DND-41 (cell line): Measurements from ENCODE around the gene TRAPPC14.
A peak's percentile ranks its signal among the peaks of the same experiment; 100 is the strongest.
"Not testable (repeated sequence)": the region's sequence is repeated elsewhere in the genome, so short reads cannot be mapped to it uniquely, and the experiment has no call there.

Experiments
- ATAC-seq: fragments of 200-7000 bp; cut with Tn5 transposase; 3 replicates; pipeline ENCODE4 v1.9.1; 2021; ENCODE audit warnings: low read depth; ENCODE audit not compliant: insufficient read depth
- DNase-seq: peaks from one replicate; pipeline ENCODE4 v3.0.0-alpha.2; 2020
- H2AFZ ChIP-seq: 2 replicates; pipeline ENCODE4 v1.6.0; 2012; ENCODE audit warnings: low read depth, low read length
- H3K27ac ChIP-seq: 2 replicates; pipeline ENCODE4 v1.5.1; 2012; ENCODE audit warnings: low read length, inconsistent platforms
- H3K27me3 ChIP-seq: fragments of 200-600 bp; sonication (generic); 2 replicates; pipeline ENCODE4 v1.6.0; 2012; ENCODE audit warnings: low read length, mild to moderate bottlenecking, inconsistent platforms; ENCODE audit not compliant: insufficient read depth, poor library complexity
- H3K36me3 ChIP-seq: 2 replicates; pipeline ENCODE4 v1.5.1; 2012; ENCODE audit warnings: low read length, inconsistent platforms; ENCODE audit not compliant: insufficient read depth
- H3K4me1 ChIP-seq: 2 replicates; pipeline ENCODE4 v1.5.1; 2012; ENCODE audit warnings: mild to moderate bottlenecking, low read length; ENCODE audit not compliant: insufficient read depth
- H3K4me2 ChIP-seq: 2 replicates; pipeline ENCODE4 v1.6.0; 2012; ENCODE audit warnings: mild to moderate bottlenecking, moderate library complexity, low read length, inconsistent platforms; ENCODE audit not compliant: insufficient read depth
- H3K4me3 ChIP-seq, 2 experiments: fragments of 200-600 bp in 1 of 2; shearing (Covaris generic) in 1 of 2; 2 replicates each; pipeline ENCODE4 v1.5.1; 2012 to 2016; ENCODE audit warnings: inconsistent platforms in 2 of 2, low read length in 2 of 2, mild to moderate bottlenecking in 2 of 2, low read depth in 1 of 2, moderate library complexity in 1 of 2
- H3K79me2 ChIP-seq: 2 replicates; pipeline ENCODE4 v1.6.0; 2012; ENCODE audit warnings: low read length, inconsistent platforms; ENCODE audit not compliant: insufficient read depth
- H3K9ac ChIP-seq: 2 replicates; pipeline ENCODE4 v1.6.0; 2012; ENCODE audit warnings: low read depth, mild to moderate bottlenecking, inconsistent platforms, low read length, moderate library complexity
- H3K9me3 ChIP-seq: 2 replicates; pipeline ENCODE4 v1.5.1; 2012; ENCODE audit warnings: low read length, moderate library complexity, mild to moderate bottlenecking, inconsistent platforms; ENCODE audit not compliant: insufficient read depth, severe bottlenecking
- H4K20me1 ChIP-seq: 2 replicates; pipeline ENCODE4 v1.6.0; 2012; ENCODE audit warnings: low read length; ENCODE audit not compliant: insufficient read depth
- EZH2 ChIP-seq: IDR thresholded peaks from 3 replicates; pipeline ENCODE4 v1.6.1; 2012; ENCODE audit warnings: borderline replicate concordance, low read depth, mild to moderate bottlenecking, moderate library complexity, low read length, inconsistent platforms; ENCODE audit not compliant: severe bottlenecking
- TF ChIP-seq, protein P1 (sequence below): IDR thresholded peaks from 2 replicates; pipeline ENCODE4 v1.5.1; 2012; ENCODE audit warnings: borderline replicate concordance, low read length, moderate library complexity, mild to moderate bottlenecking; ENCODE audit not compliant: poor library complexity, severe bottlenecking; ENCODE audit errors: extremely low read depth

TRAPPC14 gene

GRCh38 chr7:100182616-100183015 is 24.1 kb upstream of the TRAPPC14 start:
- H3K4me3 ChIP-seq, H3K9ac ChIP-seq, H2AFZ ChIP-seq, H3K4me2 ChIP-seq, H3K79me2 ChIP-seq, H3K36me3 ChIP-seq, H3K9me3 ChIP-seq, DNase-seq, H4K20me1 ChIP-seq, H3K27ac ChIP-seq, H3K27me3 ChIP-seq, ATAC-seq: not testable (repeated sequence)
- peaks cover 28% of the 10 kb centered on the region for H3K4me1 ChIP-seq

DNA sequence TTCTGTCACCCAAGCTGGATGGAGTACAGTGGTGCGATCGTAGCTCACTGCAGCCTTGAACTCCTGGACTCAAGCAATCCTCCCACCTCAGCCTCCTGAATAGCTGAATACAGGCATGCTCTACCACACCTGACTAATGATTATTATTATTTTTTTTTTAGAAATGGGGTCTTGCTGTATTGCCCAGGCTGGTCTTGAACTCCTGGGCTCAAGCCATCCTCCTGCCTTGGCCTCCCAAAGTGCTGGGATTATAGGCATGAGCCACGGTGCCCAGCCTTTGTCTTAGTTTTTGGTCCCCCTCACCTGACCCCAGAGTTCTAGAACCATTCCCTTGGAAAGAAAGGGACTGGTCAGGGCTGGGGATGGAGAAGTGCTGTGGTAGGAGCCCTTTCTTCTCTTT is 21.6 kb upstream of the TRAPPC14 start:
- not testable (repeated sequence) for H3K9me3 ChIP-seq, H3K27me3 ChIP-seq, DNase-seq, ATAC-seq, H3K79me2 ChIP-seq, H4K20me1 ChIP-seq, H3K36me3 ChIP-seq
- Histone ChIP-seq H2AFZ (peak overlapping the region; percentile 19), H3K27ac (peak overlapping the region; percentile 58), H3K4me3 (peak overlapping the region in 1 of 2 experiments; percentile 11; a peak in 1 of 4 replicates), H3K4me1 (peaks cover 50% of the 10 kb centered on the region), H3K4me2 (peak overlapping the region; percentile 35), H3K9ac (peak overlapping the region; percentile 0; the same call in 1 of the 2 replicates)

DNA sequence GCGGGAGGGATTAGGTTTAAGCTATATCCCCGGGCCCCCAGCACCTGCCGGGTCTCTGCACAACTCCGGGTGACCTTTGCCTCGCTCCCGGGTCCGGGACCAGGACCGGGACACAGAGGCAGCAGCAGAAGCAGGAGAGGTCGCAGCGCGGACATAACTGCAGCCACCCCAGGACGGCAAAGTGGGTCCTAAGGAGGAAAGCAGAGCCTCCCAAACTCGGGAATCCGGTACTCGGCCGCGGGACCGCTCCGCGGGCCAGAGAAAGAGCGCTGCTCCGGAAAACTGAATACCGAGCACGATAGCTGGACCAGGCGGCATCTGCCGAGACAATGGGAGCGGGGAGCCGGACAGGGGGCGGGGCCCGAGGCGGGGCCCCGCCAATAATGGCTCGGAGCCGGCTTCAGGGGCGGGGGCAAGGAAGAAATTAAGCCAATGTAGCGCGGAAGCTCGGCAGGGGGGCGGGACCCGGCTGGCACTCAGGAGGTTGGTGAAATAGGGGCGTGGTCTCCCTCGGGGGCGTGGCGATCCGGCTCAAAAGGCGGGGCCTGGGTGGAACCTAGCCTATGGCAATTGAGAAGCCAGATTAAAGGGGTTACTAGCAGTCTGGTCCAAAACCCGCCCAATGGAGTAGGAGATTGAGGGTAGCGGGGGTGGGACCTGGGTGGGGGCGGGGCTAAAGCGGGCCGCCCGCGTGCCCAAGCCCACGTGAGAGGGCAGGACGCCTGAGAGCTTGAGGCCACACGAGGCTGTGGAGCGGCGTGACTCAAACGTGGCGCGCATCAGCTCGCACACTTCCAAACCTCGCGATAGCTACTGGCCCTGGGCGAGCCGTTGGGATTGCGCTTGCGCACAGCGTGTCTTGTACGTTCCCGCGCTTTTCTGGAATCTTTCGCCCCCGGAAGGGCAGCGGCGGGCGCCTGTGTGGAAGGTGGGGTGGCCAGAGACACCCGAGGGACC is 18.8 kb upstream of the TRAPPC14 start, which contains the start of the genes GPC2 and STAG3:
GPC2 (minus strand) TSS at position 337 of the 957 bp plus-strand sequence; CDS start at position 155, 182 bp downstream.
STAG3 (plus strand) TSS at position 874 of the 957 bp plus-strand sequence. CDS start 2,639 bp downstream, outside the sequence.
- DNase-seq (peak; percentile 100), ATAC-seq (peak; percentile 91)
- peaks cover 18% of the 10 kb centered on the region for H3K36me3 ChIP-seq
- peaks cover 2% of the 10 kb centered on the region; the same call in 1 of the 2 replicates for H4K20me1 ChIP-seq
- H3K79me2 ChIP-seq = peaks cover 6% of the 10 kb centered on the region
- H3K27me3 ChIP-seq = no peaks in the 10 kb centered on the region
- H3K4me1 ChIP-seq = peaks cover 50% of the 10 kb centered on the region
- peak within 1 kb of the TSS; percentile 95 for H3K4me2 ChIP-seq
- peak within 1 kb of the TSS; percentile 73 to 90; a peak in 3 of 4 replicates for H3K4me3 ChIP-seq
- H3K9me3 ChIP-seq = no peaks in the 10 kb centered on the region
- H3K27ac ChIP-seq = peak within 1 kb of the TSS; percentile 65
- H3K9ac ChIP-seq = peak within 1 kb of the TSS; percentile 71
- H2AFZ ChIP-seq = peak within 1 kb of the TSS; percentile 89
- TF ChIP-seq, protein P1, sequence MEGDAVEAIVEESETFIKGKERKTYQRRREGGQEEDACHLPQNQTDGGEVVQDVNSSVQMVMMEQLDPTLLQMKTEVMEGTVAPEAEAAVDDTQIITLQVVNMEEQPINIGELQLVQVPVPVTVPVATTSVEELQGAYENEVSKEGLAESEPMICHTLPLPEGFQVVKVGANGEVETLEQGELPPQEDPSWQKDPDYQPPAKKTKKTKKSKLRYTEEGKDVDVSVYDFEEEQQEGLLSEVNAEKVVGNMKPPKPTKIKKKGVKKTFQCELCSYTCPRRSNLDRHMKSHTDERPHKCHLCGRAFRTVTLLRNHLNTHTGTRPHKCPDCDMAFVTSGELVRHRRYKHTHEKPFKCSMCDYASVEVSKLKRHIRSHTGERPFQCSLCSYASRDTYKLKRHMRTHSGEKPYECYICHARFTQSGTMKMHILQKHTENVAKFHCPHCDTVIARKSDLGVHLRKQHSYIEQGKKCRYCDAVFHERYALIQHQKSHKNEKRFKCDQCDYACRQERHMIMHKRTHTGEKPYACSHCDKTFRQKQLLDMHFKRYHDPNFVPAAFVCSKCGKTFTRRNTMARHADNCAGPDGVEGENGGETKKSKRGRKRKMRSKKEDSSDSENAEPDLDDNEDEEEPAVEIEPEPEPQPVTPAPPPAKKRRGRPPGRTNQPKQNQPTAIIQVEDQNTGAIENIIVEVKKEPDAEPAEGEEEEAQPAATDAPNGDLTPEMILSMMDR = no peak
- TF ChIP-seq EZH2 = no peak

DNA sequence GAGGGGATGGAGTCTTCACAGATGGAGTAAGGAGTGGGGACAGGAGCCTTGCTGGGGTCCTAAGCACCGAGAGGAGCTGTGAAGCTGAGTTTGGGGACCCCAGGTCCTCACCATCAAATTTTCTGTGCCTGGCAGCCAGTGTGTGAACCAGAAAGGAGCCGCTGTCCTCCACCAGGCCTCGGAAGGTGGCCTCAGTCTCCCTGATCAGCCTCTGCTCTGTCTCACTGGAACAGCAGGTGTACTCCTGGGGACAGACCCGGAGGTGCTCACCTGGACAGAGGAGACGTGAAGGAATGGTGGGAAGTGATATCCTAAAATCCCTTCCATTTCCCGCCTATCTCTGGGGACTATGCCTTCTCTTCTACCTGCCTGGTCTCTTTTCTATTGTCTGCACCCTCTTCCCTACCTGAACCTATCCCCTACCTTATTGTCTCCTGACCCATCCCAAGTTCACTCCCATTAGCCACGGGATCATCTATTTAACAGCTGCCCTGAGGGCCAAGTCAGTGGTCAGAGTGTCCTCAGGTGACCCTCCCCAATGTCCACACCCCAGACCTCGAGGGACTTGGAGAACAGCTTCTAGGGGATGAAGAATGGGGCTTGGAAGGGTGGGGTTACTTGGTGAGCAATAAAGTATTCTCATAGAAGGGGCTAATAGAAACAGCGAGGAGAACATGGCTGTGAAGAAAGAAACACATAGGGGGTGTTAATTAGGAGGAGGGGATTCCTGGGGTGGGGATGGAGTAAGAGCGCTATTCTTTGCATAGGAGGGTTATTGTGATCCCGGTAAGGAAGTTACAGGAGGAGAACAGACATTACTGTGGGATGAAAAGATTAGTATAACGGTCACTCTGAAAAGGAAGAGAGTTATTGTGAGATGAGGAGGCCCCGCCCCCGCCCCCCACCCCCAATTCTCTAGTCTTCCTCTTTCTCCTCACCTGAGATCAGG is 17.8 kb upstream of the TRAPPC14 start:
- Histone ChIP-seq H3K9ac (peak overlapping the region; percentile 71), H3K79me2 (peaks cover 6% of the 10 kb centered on the region), H3K36me3 (peaks cover 18% of the 10 kb centered on the region), H3K27me3 (no peaks in the 10 kb centered on the region), H3K4me1 (peaks cover 48% of the 10 kb centered on the region), H2AFZ (peak overlapping the region; percentile 89), H3K4me3 (peak overlapping the region; percentile 73 to 90; a peak in 3 of 4 replicates), H4K20me1 (peaks cover 2% of the 10 kb centered on the region; the same call in 1 of the 2 replicates), H3K4me2 (peak overlapping the region; percentile 95), H3K9me3 (no peaks in the 10 kb centered on the region), H3K27ac (peak overlapping the region; percentile 65; the same call in 1 of the 2 replicates)
- ATAC-seq (no peak), DNase-seq (no peak)
- TF ChIP-seq, protein P1 = no peak
- no peak for TF ChIP-seq EZH2
